HEK293T (cell line): ENCODE results near the gene RNGTT.

ENCODE experiments used
- CTCF ChIA-PET: fragments of 350-600 bp; formaldehyde crosslinking; extraction: SDS; loops from one replicate; lab custom pipeline; 2021; ENCODE audit warnings: antibody characterized with exemption, inconsistent platforms; lab: Yijun Ruan, JAX
- POLR2A ChIA-PET: fragments of 350-600 bp; formaldehyde crosslinking; extraction: SDS; loops from one replicate; lab custom pipeline; 2020; ENCODE audit warnings: antibody characterized with exemption, inconsistent platforms; lab: Yijun Ruan, JAX
- DNase-seq: peaks from one replicate; pipeline ENCODE4 v3.0.0; 2012; ENCODE audit warnings: mixed read lengths; ENCODE audit errors: extremely low spot score
- ARNT ChIP-seq: fragments of 450-650 bp; IDR thresholded peaks from 2 replicates; pipeline ENCODE4 v1.6.1; 2017; ENCODE audit warnings: mild to moderate bottlenecking
- BHLHE40 ChIP-seq: fragments of 450-650 bp; IDR thresholded peaks from 2 replicates; pipeline ENCODE4 v1.6.1; 2016; ENCODE audit warnings: mild to moderate bottlenecking, moderate library complexity, borderline replicate concordance
- CTBP1 ChIP-seq: fragments of 450-650 bp; IDR thresholded peaks from 2 replicates; pipeline ENCODE4 v1.6.1; 2016; ENCODE audit warnings: borderline replicate concordance
- ELF4 ChIP-seq: fragments of 450-650 bp; IDR thresholded peaks from 2 replicates; pipeline ENCODE4 v1.6.1; 2017; ENCODE audit warnings: antibody characterized with exemption
- FOXA1 ChIP-seq: fragments of 450-650 bp; IDR thresholded peaks from 2 replicates; pipeline ENCODE4 v1.6.1; 2016; ENCODE audit warnings: mild to moderate bottlenecking
- FOXK2 ChIP-seq: fragments of 450-650 bp; IDR thresholded peaks from 2 replicates; pipeline ENCODE4 v1.6.1; 2016; ENCODE audit warnings: mild to moderate bottlenecking
- FOXM1 ChIP-seq: fragments of 450-650 bp; IDR thresholded peaks from 2 replicates; pipeline ENCODE4 v1.6.1; 2017; ENCODE audit warnings: mild to moderate bottlenecking, borderline replicate concordance
- HDGF ChIP-seq: fragments of 450-650 bp; IDR thresholded peaks from 2 replicates; pipeline ENCODE4 v1.6.1; 2017; ENCODE audit warnings: antibody characterized with exemption, borderline replicate concordance
- L3MBTL2 ChIP-seq: fragments of 450-650 bp; conservative IDR thresholded peaks from 2 replicates; pipeline ENCODE4 v1.6.1; 2016; ENCODE audit warnings: mild to moderate bottlenecking
- LEF1 ChIP-seq: fragments of 450-650 bp; IDR thresholded peaks from 2 replicates; pipeline ENCODE4 v1.6.1; 2017; ENCODE audit warnings: mild to moderate bottlenecking, borderline replicate concordance
- NFRKB ChIP-seq: fragments of 450-650 bp; IDR thresholded peaks from 2 replicates; pipeline ENCODE4 v1.6.1; 2016; ENCODE audit warnings: mild to moderate bottlenecking, moderate library complexity
- SP1 ChIP-seq: fragments of 450-650 bp; IDR thresholded peaks from 2 replicates; pipeline ENCODE4 v1.6.1; 2017
- SUZ12 ChIP-seq: fragments of 450-650 bp; IDR thresholded peaks from 2 replicates; pipeline ENCODE4 v1.6.1; 2016; ENCODE audit warnings: mild to moderate bottlenecking
- TARDBP ChIP-seq: fragments of 450-650 bp; IDR thresholded peaks from 2 replicates; pipeline ENCODE4 v1.6.1; 2016
- ZNF384 ChIP-seq: fragments of 450-650 bp; IDR thresholded peaks from 2 replicates; pipeline ENCODE4 v1.6.1; 2016
- TF ChIP-seq, protein P1 (sequence below): fragments of 450-650 bp; IDR thresholded peaks from 2 replicates; pipeline ENCODE4 v1.6.1; 2016

The RNGTT gene

DNA sequence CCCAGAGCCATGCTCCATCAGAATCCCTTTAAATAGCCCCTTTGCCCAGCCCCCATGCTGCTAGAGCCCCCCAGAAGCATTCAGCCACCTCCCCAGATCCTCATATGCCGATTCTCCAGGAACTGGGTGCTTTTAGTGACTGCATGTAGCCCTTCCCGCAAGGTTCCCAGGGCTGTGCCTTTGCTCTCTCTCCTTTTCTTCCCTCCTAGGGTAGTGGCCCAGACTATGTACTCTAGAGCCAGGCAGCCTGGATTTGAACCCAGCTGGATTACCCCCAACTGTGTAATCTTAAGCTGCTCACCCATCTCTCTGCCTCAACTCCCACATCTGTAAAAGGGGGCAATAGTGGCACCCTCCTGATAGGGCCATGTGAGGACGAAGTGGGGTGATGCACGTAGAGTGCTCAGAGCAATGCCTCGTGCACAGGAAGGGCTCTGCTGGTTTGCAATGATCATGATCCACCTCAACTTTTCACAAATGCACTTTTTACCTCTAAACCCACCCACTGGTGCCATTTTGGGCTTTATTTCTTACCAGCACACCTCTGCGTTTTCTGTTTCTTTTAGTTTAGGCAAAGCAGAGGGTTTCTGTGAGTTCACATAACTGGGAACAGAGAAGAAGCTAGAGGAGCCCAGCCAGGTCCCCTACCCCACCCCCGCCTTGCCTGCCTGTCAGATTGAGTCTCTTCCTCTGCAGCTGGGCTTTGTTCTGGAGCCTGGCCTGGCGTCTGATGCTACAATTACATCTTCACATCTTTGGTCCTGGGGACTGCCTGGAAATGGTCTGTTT, 396.5 kb downstream of the RNGTT start:
- CTCF ChIA-PET, result interaction anchor here (0.6 kb wide), 1 partner anchor 735 kb away, joined by 4 read pairs; no protein-coding TSS in a partner anchor
- DNase-seq, result no peak
- POLR2A ChIA-PET, result no interaction called here
- TF ChIP-seq NFRKB, result no peak
- no peak for TF ChIP-seq ZNF384
- no peak for TF ChIP-seq CTBP1
- no peak for TF ChIP-seq ARNT
- TF ChIP-seq L3MBTL2, result no peak
- no peak for TF ChIP-seq FOXA1
- no peak for TF ChIP-seq FOXM1
- no peak for TF ChIP-seq BHLHE40
- TF ChIP-seq FOXK2, result no peak
- TF ChIP-seq HDGF, result no peak
- no peak for TF ChIP-seq SP1
- TF ChIP-seq, protein P1, sequence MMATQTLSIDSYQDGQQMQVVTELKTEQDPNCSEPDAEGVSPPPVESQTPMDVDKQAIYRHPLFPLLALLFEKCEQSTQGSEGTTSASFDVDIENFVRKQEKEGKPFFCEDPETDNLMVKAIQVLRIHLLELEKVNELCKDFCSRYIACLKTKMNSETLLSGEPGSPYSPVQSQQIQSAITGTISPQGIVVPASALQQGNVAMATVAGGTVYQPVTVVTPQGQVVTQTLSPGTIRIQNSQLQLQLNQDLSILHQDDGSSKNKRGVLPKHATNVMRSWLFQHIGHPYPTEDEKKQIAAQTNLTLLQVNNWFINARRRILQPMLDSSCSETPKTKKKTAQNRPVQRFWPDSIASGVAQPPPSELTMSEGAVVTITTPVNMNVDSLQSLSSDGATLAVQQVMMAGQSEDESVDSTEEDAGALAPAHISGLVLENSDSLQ, result no peak
- no peak for TF ChIP-seq LEF1
- no peak for TF ChIP-seq TARDBP
- no peak for TF ChIP-seq SUZ12
- no peak for TF ChIP-seq ELF4

DNA sequence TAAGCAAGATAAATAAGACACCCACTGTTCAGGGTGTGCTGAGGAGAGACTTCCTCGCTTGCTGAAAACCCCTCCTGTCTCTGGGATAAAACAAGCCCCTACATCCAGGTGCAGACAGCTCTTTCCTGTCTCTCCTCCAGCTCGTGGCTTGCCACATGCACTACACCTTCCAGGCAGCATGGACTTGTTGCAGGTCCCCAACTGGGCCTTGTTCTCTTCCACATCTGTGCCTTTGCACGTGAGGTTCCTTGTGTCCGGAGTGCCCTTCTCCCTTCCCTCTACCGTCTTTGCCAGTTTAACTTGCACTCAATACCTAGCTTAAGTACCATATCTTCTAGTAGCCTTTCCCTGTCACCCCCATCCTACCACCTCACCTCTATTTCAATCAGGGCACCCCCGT, 397.6 kb downstream of the RNGTT start:
- CTCF ChIA-PET, result no interaction called here
- DNase-seq, result no peak
- POLR2A ChIA-PET, result no interaction called here
- TF ChIP-seq FOXM1 (no peak), HDGF (no peak), ELF4 (no peak), L3MBTL2 (no peak), SUZ12 (no peak), NFRKB (no peak), LEF1 (no peak), TARDBP (no peak)

DNA sequence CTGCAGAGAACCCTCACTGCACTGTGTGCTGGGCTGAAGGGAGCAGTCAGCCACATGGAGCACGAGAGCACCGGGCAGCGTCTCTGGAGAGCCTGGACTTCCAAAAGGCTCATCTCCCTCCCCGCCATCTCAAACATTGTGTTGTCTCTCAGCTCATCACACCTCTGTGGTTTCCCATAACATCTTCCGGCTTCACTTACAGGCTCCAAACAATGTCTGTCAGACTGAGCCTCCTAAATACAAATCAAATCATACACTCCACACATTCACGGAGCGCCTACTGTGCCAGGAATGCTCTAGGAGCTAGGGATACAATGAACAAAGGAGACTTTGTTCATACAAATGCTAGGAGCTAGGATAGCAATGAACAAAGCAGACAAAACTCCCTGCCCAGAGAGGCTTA, 398.0 kb downstream of the RNGTT start:
- POLR2A ChIA-PET, result no interaction called here
- DNase-seq, result no peak
- TF ChIP-seq TARDBP, result no peak
- no peak for TF ChIP-seq SP1
- TF ChIP-seq LEF1, result no peak
- no peak for TF ChIP-seq CTBP1
- TF ChIP-seq SUZ12, result no peak
- CTCF ChIA-PET, result no interaction called here

DNA sequence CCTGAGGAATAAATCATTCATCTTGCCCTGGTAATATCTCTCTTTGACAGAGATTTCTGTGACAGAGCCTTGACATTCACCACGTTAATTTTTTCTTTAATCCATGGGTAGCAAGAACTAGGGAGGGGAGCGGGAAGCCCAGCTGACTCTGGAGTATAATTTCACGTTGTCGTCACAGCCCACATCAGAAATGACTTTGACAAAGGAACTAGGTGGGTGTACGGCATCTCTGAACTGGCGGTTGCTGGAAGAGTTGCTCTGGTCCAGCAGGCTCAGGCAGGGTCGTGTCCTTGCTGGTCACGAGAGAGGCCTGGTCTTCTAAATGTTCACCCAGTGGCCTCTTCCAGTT, 400.2 kb downstream of the RNGTT start:
- ChIA-PET POLR2A (no interaction called here), CTCF (no interaction called here)
- TF ChIP-seq CTBP1 (no peak), ZNF384 (no peak), L3MBTL2 (no peak), BHLHE40 (no peak), ELF4 (no peak), LEF1 (no peak), FOXM1 (no peak), TARDBP (no peak), FOXA1 (no peak), FOXK2 (no peak), NFRKB (no peak), SP1 (no peak), HDGF (no peak)
- TF ChIP-seq, protein P1, result no peak
- no peak for DNase-seq

DNA sequence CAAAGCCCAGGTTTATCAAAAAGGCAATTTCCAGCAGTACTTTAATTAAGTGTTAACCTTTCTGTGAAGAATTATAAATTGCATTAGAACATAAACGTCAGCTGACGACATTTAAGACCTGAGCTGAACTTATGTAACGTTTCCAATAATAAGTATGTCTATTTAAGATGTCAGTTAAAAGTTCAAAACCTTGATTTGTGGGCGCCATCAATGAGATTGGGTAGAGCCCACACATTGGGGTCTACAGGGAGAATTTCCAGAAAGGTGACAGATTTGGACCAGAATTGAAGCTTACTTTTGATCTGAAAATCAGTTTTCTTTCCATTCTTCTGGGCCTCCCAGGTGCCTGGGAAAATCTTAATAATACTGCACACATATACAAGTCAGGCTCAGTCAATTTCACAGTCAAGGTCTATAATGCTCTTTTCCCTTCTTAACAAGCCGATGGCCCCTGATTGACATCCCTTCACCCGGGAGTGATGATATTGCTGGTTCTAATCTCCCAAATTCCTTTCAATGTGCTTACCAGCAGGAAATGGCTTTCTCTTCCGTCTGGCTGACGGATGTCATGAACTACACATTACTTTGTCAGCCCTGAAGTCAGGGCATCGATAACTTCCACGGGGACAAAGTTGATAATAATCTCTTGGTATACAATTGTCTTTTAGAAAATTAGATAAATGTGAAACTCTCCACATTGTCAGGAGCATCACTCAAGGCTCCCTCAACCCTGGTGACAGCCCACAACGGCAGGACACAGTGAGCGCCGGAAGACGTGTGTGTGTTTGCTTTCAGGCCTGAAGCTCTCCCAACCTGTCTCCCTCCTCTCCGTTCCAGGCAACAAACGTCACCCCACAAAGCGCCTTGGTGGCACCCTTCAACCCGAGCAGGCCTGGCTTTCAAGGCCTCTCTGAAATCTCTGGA, 400.8 kb downstream of the RNGTT start:
- DNase-seq, result no peak
- TF ChIP-seq FOXA1 (no peak), FOXM1 (no peak), CTBP1 (no peak), LEF1 (no peak), ELF4 (no peak), BHLHE40 (no peak), ARNT (no peak), SP1 (no peak), SUZ12 (no peak), L3MBTL2 (no peak), HDGF (no peak), FOXK2 (no peak), ZNF384 (no peak), NFRKB (no peak), TARDBP (no peak)
- TF ChIP-seq, protein P1, result no peak
- CTCF ChIA-PET, result no interaction called here
- POLR2A ChIA-PET, result no interaction called here

DNA sequence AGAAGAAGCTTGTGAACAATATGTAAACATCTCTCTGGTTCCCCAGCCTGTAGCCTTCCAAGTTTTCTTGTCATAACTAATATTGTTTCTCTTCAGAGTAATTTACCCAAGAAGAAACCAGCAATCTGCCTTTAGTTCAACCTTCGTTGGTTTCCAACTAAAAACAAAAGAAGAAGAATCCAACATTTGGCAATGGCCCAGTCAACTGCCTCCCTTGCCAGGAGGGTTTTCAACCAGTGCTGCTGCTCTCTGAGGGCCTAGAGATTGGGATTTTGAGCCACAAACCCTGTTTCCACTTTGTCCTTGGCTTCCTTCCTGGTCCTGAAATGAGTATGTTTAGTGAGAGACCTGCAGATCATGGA, 401.5 kb downstream of the RNGTT start:
- ChIA-PET POLR2A (no interaction called here), CTCF (no interaction called here)
- TF ChIP-seq FOXA1, result no peak
- no peak for DNase-seq
